Stimulated activated CD8-positive, alpha-beta memory T cell treated with anti-CD3 and anti-CD28 coated beads, Interleukin-4, amount 100 ng/mL, for 4 hours (primary cell): ENCODE results near the gene VSIG8.

Experiments used
- DNase-seq, 2 donors: peaks; one replicate each; pipeline ENCODE4 v3.0.0-alpha.2; 2020; ENCODE audit warnings: low read depth in 2 of 2, low spot score in 1 of 2

VSIG8 gene

DNA sequence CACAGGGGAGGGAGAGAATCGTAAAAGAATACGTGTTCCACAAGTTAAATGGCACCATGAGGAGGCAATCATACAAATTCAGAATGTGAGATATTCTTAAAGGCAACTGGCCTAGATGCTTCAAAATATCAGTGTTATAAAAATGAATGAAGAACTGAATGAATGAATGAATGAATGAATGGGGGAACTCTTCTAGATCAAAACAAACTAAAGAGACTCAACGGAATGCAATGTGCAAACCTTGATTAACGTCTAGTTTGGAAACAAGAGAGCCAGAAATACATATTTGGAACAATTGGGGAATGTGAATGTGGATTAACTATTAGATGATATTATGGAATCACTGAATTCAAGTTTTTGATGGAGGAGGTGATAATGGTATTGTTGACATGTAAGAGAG, 20.7 kb upstream of the VSIG8 start:
- DNase-seq: no peak

DNA sequence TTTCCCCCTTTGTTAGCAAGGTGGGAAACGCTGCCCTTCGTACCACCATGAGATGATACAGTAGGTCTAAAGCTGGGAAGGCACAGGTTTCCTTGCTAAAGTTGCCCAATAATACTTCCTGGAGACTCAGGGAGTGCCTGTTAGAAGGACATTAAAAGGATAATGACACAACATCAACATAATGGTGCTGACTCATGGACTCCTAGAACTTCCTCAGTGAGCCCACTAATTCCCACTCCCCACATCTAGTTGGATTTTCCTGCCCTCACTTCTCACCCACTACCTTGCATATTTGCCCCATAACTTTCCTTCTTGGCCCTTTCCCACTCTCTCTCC, 20.0 kb upstream of the VSIG8 start:
- DNase-seq: no peak

DNA sequence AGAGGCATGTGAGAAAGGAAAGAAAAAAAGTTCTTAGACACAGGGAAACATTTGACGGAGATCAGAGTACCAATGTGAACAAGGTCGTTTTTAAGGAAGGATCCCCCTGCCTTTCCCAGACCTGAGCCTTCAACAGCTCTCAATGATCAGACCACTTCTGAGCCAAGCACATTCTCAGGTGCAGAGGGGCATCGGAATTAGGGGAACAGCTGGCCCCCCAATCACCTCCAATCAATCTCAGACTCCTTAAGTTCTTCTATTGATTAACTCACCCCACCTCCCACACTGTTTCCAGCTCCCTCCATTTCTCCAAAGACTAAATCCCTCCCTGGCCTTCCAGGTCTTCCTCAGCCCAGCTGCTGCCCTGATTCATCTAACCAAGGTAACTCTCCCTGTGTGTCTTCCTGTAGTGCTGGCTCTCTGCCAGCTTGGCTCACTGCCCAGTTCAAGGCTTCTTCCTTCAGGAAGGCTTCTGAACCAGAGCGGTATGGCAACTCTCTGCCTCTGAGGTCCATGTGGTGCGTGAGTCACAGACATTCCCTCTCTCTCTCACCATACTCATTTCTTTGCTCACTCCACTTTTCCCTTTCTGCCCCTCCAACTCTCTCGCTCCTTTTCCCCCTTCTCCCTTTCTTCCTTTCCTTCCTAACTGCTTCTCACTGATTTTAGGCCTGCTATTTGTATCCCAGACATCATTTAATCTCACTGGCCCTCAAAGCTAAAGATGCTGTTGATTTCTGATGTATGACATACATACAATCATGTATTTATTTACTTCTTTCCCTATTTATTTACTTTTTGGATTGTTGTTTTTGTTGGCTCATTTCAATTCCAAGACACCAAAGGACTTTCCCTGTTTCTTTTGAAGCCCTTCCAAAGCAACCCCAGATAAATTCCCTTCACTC, 19.4 kb upstream of the VSIG8 start:
- no peak for DNase-seq

DNA sequence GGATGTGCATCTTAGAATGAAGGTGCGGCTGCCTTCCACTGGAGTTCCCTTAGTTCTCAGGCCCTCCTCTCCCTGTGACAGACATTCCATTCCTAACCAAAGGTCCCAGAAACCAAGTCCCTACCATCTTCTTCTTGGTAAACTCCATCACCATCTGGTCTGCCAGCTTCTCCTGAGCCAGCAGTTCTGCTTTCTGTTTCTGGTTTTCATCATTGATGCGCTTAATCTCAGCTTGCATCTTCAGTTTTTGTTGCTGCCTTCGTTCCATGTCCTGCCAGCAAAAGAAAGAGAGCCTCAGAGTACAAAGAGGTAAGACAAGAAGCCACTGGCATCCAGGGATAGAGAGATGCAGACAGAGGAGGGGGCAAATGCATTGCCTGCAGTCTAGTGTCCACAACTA, 18.0 kb upstream of the VSIG8 start:
- DNase-seq: no peak

DNA sequence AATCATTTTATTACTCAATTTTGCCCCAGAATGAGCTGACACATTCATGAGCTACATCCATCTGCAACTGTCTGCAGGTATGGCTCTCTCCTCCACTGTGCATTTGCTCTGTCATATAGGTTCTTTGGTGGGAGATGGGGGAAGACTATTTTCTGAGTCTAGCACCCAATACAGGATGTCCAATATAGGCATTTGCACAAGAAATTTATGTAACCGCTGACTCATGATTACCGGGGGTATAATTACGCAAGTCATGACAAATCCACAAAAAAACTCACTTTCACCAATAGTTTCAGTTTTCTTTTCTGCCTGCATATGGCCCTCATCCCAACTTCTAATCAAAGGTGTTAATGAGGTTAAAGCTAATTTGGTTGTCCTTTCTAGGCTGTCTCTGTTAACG, 17.5 kb upstream of the VSIG8 start:
- no peak for DNase-seq

DNA sequence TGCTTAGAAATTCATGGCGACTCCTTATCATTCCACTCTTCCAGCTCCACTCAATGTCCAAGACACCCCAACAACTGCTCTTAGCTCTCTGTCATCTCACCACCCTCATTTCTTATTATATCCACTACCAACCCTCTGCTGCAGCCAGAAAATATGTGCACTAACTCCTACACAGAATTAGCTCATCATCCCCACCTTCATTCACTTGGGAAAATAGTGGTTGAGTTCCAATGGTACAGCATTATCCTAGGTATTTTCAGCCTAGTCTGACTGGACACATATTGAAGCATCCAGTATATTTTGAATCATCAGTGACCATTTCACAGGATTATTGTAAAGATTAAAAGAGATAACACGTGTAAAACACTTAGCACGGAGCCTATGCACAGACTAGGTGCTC, 16.7 kb upstream of the VSIG8 start:
- no peak for DNase-seq

DNA sequence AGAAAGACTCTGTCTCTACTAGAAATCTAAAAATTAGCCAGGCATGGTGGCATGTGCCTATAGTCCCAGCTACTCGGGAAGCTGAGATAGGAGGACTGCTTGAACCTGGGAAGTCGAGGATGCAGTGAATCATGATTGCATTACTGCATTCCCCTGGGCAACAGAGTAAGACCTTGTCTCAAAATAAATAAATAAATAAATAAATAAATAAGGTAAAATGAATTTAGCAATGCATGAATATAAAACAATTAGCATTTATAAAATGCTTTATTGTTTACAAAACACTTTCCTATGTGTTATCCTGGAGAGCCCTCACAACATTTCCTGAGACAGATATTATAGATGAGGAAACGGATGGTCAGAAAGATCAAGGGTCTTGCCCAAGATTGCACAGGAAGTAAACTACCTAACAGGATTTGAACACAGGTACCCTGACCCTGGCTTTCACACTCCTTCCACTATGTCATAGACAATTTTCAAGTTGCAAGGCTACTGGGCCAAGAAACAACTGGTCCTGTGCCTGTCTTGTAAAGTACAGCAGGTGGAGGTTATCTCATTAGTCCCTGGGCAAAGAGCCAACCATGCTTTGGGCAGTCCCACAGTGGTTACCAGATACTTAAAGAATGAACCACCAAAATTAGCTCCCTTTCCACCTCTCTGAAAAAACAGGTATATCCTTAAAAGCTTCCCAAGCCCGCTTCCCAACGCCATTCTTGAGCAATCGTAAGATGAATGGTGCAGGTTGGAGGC, 15.4 kb upstream of the VSIG8 start:
- no peak for DNase-seq

DNA sequence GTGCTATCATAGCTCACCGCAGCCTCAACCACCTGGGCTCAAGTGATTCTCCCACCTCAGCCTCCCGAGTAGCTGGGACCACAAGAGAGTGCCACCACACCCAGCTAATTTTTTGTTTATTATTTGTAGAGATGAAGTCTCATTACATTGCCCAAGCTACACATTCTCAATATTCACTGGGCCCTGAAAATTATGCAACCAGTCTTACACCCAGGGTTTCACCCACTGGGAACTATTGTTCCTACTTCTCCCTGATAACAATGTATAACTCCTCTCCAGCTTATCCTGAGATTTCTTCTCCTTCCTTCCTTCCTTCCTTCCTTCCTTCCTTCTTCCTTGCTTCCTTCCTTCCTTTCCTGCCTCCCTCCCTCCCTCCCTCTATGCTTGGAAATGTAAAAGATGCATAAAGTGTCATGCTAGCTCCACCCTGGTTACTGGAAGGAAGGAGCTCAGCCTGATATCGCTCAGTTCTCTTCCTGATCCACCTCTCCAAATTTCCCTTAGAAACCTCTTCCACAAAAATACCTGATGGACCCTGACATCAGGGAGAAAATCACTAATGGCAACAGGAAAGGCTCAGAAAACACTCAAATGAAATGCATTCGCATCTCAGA, 11.2 kb upstream of the VSIG8 start:
- DNase-seq: no peak

DNA sequence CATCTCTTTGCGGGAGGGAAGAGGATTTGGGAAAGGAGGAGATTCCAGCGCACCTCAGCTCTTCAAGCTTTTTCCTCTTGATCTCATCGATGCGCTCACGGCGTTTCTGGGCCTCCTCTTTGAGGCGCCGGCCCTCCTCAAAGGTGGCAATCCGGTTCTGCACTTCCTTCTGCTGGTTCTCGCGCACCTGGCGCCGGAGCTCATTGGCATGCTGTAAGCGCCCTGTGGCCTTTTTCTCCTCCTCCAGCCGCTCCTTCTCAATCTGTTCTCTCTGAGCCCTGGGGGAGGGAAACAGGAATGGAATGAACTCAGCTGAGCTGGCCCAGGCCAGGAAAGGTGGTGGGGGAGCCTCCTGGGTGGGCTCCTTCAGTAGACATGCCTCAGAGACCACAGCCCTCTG, 10.4 kb upstream of the VSIG8 start:
- no peak for DNase-seq

DNA sequence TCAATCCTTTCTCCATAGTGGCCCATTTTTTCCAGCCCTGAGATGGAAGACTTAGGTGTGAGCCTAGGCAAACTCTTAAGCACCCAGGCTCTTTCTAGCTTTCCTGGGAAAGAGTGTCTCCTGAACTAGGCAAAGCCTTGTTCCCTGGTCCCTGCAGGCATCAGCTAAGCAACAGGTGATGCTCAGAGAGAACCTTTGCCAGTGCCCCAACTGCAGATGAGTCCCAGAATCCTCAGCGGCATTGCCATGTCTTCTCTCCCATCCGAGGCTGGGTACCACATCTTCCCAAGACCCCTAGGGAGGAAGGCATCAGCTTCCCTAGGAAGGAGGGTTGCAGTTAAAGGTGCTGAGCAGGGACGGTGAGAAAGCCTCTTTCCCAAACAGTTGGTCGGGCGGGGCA, 8.2 kb upstream of the VSIG8 start:
- DNase-seq: no peak

DNA sequence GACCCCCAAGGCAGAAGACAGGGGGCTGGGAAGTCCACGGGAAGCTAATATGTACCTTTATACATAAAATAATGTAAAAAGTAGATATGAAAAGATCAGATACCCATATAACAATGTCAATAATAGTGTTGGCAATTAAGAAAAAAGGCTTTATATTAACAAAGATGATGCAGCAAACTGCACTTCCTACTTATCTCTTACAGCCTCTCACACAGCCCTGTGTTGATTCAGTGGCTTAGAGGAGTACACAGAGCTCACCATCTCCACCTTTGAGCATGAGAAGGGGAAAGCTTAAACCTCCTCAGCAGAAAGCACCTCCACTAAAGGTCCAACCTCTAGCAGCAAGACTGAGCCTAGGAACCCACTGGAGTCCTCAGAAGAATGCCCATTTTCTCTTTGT, 7.2 kb upstream of the VSIG8 start:
- DNase-seq: no peak

DNA sequence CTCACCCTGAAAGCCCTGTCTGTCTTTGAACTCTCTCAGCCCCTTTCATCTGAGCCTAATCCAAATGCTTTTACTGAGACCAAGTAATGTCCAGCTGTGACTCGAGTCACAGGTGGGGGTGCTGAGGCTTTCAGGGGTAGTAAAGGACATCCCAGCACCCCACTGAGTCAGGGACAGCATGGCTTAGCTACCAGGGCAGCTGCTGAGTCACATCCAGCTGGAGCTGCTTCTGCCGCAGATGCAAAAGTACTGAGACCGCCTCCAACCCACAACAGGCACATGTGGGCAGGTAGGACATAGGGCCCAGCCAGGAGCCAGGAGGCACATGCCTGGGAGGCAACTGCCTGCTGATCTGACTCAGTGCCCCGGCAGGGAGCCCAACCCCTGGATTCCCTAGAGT, 6.7 kb upstream of the VSIG8 start:
- no peak for DNase-seq

DNA sequence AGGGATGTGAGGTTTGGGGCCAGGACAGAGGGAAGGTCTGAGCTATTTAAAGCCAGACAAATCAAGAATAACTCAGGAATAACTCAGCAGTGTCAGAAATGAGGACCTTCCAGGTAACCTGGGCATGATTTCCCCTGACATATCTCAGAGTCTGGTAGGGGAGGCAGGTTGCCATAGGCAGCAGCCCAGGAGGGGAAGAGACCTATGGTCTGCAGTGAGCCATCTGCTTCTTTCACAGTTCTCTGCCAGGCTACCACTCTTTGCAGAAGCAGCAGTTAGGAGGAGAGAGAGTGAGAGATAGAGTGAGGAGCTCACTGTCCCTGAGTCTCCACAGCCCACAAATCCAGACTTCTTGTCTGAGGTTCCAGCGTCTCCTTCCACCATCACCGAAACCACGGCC, 6.3 kb upstream of the VSIG8 start:
- no peak for DNase-seq

DNA sequence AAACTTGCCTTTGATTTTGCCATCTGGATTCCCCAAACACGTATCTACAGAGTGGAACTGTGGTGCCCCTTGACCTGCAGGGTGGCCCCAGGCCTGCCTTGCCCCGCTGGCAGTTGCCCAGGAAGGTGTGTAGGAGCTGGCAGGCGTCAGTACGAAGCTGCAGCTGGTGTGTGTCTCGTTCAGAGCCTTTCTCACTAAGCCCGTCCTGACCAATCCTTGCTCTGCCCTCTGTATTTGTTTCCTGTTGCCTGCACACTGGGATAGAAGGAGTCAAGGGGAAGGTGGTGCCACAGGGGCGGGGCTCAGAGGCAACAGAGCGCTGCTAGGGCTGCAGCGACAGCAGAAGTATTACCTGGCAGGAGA, 5.2 kb upstream of the VSIG8 start:
- DNase-seq: no peak

DNA sequence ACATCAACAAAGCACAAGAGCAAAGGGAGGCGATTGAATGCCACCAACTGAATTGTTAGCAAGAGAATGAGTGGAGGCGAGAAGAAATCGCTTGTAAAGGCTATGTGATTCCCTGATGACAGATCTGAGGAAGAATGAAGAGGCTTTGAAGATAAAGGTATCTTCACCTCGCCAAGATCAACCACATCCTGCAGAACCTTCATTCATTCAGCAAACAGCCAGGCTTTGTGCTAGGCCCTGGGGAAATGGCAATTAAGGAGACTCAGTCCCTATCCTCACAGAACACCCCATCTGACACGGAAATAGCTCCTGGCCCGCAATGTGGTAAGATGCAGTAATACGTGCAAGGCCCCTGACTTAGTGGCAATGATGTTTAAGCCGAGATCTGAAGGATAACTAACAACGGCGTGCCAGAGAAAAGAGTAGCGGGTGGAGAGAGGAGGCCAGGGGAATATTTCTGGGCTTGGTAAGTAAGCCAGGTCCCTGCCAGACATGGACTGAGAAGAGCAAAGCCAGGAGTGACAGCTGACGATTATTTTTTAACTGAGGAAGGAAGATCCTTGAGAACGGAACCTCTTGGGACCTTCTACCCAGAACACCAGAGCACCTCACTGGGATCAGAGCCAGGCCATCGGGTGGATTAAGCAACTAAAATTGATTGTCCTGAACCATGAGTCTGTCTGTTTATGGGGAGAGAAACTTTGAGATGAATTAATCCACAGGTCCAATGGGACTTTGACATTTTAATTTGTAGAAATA, 4.6 kb upstream of the VSIG8 start:
- no peak for DNase-seq

DNA sequence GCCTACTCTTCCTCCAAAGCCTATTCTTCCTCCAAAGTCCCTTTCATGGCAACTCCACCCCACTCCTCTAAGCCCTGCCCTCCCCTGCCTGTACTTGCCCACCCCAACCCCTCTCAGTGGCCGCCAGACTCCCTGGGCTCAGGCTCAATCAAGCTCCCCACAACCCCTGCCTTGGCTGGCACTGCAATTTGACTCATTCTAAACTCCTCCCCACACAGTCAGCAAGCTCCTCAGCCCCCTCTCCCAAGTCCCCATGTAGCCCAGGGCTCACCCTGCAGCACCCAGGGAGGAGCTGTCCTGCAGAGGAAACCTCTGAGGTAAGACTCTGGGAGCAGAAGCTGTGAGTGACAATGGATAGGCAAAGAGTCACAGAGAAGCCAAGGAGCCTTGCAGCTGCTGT, 3.6 kb upstream of the VSIG8 start:
- no peak for DNase-seq

DNA sequence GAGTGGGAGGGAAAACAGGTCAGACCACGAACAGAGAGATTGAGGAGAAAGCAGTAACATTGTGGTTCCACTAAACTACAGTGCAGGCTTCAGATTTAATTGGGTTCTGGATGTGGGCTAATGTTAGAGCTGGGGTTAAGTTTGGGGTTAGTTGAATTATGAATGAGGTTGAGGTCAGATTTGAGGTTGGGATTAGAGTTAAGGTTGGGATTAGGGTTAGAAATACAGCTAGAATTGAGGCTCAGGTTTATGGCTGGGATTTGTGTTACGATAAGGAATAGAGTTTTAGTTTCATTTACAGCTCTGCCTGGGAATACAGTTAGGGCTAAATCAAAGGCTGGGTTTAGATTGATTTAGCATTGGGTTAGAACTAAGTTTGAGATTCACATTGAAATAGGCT, 1.8 kb upstream of the VSIG8 start:
- DNase-seq: no peak

DNA sequence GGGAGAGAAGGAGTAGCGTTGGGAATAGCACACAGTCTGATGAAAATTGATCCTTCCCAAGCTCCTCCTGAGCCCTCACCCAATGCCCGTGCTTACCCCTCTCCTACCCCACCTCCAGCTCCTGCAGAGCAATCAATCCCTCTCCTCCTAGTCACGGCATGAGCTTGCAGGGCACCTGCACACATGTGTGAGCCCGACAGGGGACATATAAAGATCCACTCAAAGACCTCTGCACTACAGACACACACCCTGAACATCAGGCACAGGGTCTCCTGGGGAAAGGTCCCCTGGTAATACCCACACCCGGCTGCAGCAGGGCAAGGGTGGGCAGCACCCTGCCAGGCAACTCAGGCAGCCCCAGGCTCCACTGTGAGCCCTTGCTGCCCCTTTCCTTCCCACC, 426 bp downstream of the VSIG8 start:
- DNase-seq: no peak

DNA sequence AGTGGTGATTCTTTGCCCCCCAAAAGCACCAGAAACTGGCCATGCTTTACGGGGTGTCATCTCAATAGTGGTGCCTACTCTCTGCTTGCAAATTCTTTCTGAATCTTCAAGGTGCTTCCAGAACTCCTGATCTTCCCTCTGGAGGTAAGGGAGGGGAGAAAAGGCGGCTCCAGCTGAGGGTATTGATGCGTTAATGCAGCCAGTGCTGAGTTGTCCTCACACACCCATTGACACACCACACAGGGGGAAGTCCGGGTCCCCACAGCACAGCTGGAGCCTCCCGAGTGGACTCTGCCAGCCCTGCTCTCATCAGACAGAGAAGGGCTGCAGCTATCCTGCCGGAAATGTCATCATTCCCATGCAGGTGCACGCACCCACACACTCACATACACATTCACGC, 1.2 kb downstream of the VSIG8 start:
- no peak for DNase-seq

DNA sequence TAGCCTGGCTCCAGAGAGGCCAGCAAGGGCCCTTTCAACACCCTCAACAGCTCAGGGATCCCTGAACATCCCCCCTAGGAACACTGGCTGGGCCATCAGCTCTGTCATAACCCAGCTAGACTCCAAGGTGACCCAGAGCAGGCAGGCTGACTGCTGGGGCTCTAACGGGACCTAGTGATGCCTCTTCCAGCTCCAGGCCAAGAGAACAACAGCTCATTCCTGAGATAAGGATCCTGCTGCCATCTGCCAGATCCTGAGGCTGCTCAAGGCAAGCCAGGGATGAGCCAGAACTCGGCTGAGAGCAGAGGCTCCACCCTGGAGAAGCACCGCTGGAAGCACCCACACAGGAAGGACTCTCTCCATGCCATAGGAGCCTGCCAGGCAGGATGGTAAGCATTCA, 2.0 kb downstream of the VSIG8 start:
- DNase-seq: no peak

DNA sequence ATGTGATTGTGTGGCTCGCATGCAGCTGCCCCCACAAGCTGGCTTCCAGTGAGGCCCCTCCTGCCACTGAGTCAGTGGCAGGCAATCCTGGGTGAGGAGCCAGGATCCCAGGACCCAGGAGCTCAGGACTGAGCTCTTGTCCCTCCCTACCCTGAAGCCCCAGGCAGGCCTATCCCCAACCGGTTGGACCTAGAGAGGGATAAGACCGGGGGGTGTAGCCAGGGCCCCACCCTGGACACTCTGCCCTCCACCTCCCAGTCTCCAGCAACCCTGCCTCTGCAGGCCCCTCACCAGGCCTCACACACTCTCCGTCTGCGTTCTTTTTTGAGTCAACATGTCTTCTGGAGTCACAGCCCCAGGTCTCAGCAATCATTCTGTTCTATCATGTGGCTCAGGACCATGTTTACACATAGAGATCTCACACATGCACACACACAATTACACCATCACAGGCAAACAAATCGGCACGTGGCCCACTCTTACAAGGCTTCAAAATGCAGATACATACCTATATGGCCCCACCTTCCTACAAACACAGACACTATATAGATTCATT, 2.6 kb downstream of the VSIG8 start:
- no peak for DNase-seq
